Measurements from ENCODE around the gene DUSP22.

DUSP22 gene

DNA sequence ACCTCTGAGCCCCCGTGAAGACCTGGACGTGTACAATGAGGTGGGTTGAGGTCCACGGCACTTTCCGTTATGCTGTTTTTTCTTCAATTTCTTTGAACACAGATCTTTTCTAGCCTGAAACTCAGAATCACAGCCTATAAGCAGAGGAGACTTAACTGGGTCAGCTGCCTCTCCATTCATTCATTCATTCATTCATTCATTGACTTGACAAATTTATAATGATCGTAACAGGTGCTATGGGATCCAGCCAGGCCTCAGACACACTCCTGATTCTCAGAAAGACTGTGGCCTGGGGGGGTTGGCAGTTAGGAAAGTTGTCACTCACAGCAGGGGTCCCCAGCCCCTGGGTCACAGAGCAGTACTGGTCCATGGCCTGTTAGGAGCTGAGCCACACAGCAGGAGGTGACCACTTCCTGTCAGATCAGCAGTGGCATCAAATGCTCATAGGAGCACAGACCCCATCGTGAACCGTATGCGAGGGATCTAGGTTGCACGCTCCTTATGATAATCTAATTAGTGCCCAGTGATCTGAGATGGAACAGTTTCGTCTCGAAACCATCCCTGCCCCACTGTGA, 60.7 kb downstream of the DUSP22 start:
- no peak for DNase-seq (ENCODE audit: insufficient read length)
- TF ChIP-seq TAF1 (IDR thresholded peaks at IDR 0.05; ENCODE audit: borderline replicate concordance, low read depth, low read length) (no peak), POLR2AphosphoS5 (IDR thresholded peaks at IDR 0.05; ENCODE audit: low read depth, low read length) (no peak), POLR2A (IDR thresholded peaks at IDR 0.05; ENCODE audit: low read depth, low read length) (no peak)
- FAIRE-seq, result peak; percentile 65

DNA sequence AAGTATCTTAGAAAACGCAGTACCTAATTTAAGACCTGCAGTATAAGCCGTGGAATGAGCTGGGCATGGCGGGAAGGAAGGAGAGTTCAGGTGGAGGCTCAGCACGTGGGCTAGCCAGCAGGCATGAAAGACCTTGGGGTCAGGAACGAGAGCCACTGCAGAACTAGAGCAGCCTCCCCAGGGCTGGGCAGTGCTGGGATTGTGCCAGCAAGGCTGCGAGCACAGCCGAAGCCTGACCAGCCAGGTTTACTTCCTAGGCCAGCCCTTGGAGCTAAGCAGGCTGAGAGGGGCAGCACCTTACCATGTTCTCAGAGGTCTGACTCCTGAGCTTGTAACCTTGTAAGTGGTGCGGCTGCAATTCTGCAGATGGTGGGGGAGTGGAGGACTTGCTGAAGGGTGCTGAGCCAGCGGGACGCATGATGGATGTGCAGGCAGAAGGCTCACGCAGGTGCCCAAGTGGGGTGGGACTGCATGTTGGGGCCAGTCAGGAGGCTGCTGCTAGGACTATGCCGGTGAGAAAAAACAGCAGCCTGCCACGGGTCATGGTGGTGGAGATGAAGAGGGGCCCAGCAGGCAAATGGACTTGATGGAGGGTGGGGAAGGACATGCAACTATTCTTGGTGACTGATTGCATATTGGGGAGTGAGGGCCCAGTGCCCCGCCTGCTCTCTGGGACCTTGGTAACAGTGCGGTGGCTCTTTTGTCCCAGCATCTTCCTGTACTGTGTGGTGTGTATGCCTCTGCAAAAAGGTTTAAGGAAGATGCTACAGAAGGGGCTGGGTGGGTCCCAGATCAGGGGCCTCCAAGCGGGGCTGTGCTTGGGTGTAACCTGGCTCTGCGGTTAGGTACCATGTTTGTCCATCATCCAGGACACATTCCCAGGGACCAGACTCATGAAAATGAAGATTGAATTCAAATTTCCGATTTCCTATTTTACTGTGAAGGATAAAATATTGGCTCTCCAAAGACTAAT, 61.6 kb downstream of the DUSP22 start:
- DNase-seq (ENCODE audit: insufficient read length) (no peak), FAIRE-seq (no peak)

DNA sequence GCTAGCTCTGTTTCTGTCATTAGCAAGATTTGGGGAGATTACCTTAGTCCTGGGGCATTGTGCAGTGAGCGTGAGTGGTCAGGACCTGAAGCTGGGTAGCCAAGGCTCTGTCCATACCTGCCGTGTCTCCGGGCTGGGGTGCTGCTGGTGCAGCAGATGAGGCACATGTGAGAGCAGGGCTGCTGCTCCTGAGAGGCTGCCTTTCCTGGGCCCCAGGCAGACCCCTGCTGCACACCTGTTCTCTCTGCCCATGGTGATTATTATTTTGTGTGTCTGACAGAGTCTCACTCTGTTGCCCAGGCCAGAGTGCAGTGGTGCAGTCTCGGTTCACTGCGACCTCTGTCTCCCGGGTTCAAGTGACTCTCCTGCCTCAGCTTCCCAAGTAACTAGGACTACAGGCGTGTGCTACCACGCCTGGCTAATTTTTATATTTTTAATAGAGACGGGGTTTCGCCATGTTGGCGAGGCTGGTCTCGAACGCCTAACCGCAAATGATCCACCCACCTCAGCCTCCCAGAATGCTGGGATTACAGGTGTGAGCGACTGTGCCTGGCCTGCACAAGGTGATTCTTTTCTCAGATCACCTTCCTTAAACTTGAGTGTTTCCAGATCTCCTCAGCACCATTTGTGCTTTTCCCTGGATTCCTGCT, 62.5 kb downstream of the DUSP22 start:
- no peak for FAIRE-seq
- no peak for DNase-seq (ENCODE audit: insufficient read length)
- TF ChIP-seq POLR2A (IDR thresholded peaks at IDR 0.05; ENCODE audit: low read depth, low read length) (no peak), TAF1 (IDR thresholded peaks at IDR 0.05; ENCODE audit: borderline replicate concordance, low read depth, low read length) (no peak), POLR2AphosphoS5 (IDR thresholded peaks at IDR 0.05; ENCODE audit: low read depth, low read length) (no peak)

More for the DNA sequence above, 61.6 kb downstream of the DUSP22 start:
- TF ChIP-seq TAF1 (IDR thresholded peaks at IDR 0.05; ENCODE audit: borderline replicate concordance, low read depth, low read length) (no peak), POLR2AphosphoS5 (IDR thresholded peaks at IDR 0.05; ENCODE audit: low read depth, low read length) (peak; percentile 71)

- FAIRE-seq, result peak; percentile 67
- TF ChIP-seq POLR2A (IDR thresholded peaks at IDR 0.05; ENCODE audit: low read depth, low read length), result no peak
- no peak for TF ChIP-seq POLR2AphosphoS5 (IDR thresholded peaks at IDR 0.05; ENCODE audit: low read depth, low read length)
- TF ChIP-seq TAF1 (IDR thresholded peaks at IDR 0.05; ENCODE audit: borderline replicate concordance, low read depth, low read length), result no peak
- DNase-seq (ENCODE audit: insufficient read length), result no peak
Observed at GRCh38 chr6:355373-356208, 63.3 kb downstream of the DUSP22 start.

DNA sequence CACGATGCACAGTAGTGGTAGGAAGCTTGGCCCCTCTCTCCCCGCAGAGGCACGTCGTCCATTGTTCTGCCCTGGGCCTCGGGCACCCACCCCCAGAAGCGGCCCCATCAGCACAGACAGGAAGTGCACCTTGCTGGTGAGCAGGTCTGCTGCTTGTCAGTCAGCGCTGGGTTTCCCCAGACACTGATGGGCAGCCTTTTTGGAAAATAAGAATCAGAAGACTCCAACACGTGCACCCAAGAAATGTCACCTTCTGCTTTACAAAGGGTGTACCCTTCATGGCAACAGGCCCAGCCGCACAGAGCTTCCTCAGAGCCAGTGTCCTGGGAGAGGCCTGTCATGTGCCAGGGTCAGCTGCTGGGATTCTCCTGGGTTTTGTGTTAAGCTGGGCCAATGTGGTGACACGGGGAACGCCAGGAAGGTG, 64.6 kb downstream of the DUSP22 start:
- no peak for TF ChIP-seq TAF1 (IDR thresholded peaks at IDR 0.05; ENCODE audit: borderline replicate concordance, low read depth, low read length)
- no peak for TF ChIP-seq POLR2A (IDR thresholded peaks at IDR 0.05; ENCODE audit: low read depth, low read length)
- 0 out of 2 replicates have a peak, but pooled peaks have one; percentile 30 for TF ChIP-seq POLR2AphosphoS5 (IDR thresholded peaks at IDR 0.05; ENCODE audit: low read depth, low read length)
- FAIRE-seq, result peak; percentile 95

GRCh38 chr6:357261-357790, 65.0 kb downstream of the DUSP22 start:
- FAIRE-seq (peak; percentile 21), DNase-seq (ENCODE audit: insufficient read length) (no peak)
- TF ChIP-seq POLR2AphosphoS5 (IDR thresholded peaks at IDR 0.05; ENCODE audit: low read depth, low read length), result no peak
- TF ChIP-seq TAF1 (IDR thresholded peaks at IDR 0.05; ENCODE audit: borderline replicate concordance, low read depth, low read length), result no peak
- TF ChIP-seq POLR2A (IDR thresholded peaks at IDR 0.05; ENCODE audit: low read depth, low read length), result no peak

More for the DNA sequence above, 64.6 kb downstream of the DUSP22 start:
- DNase-seq (ENCODE audit: insufficient read length), result peak; percentile 76

GRCh38 chr6:357791-358341, 65.6 kb downstream of the DUSP22 start:
- no peak for TF ChIP-seq POLR2A (IDR thresholded peaks at IDR 0.05; ENCODE audit: low read depth, low read length)
- TF ChIP-seq POLR2AphosphoS5 (IDR thresholded peaks at IDR 0.05; ENCODE audit: low read depth, low read length), result peak; percentile 35; the same call in 1 of the 2 replicates
- no peak for TF ChIP-seq TAF1 (IDR thresholded peaks at IDR 0.05; ENCODE audit: borderline replicate concordance, low read depth, low read length)
- FAIRE-seq (peak; percentile 67), DNase-seq (ENCODE audit: insufficient read length) (no peak)

GRCh38 chr6:358432-358831, 66.1 kb downstream of the DUSP22 start:
- TF ChIP-seq TAF1 (IDR thresholded peaks at IDR 0.05; ENCODE audit: borderline replicate concordance, low read depth, low read length), result no peak
- no peak for TF ChIP-seq POLR2AphosphoS5 (IDR thresholded peaks at IDR 0.05; ENCODE audit: low read depth, low read length)
- no peak for TF ChIP-seq POLR2A (IDR thresholded peaks at IDR 0.05; ENCODE audit: low read depth, low read length)
- FAIRE-seq (no peak), DNase-seq (ENCODE audit: insufficient read length) (no peak)

DNA sequence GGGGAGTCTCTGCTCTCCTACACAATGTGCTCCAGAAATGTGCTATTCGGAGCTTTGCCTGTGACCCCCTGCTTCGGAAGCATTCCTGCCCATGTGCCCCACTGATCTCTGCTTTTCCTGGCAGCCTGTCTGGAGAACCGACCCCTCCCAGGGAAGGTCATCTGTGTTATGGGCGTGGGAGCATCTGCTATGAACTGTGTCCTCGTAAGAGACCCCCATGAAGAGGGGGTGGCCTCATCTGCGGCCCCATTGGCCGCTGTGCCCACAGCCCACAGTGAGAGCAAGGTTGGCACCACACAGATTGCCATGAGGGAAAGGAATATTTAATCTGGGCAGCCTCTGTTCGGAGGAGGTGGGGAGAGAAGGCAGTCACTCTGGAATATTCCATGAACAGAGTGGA, 66.6 kb downstream of the DUSP22 start:
- no peak for TF ChIP-seq POLR2AphosphoS5 (IDR thresholded peaks at IDR 0.05; ENCODE audit: low read depth, low read length)
- TF ChIP-seq TAF1 (IDR thresholded peaks at IDR 0.05; ENCODE audit: borderline replicate concordance, low read depth, low read length), result no peak
- 0 out of 2 replicates have a peak, but pooled peaks have one; percentile 27 for TF ChIP-seq POLR2A (IDR thresholded peaks at IDR 0.05; ENCODE audit: low read depth, low read length)
- FAIRE-seq, result no peak
- no peak for DNase-seq (ENCODE audit: insufficient read length)
